ENCODE measurements around the gene CUBN.

GRCh38 chr10:16909271-16909767 lies 220.3 kb downstream of the CUBN start:
- TF ChIP-seq YY1 (IDR thresholded peaks at IDR 0.05; ENCODE audit: insufficient read depth, insufficient read length) = no peak
- TF ChIP-seq ZNF274 (IDR thresholded peaks at IDR 0.05; ENCODE audit: low read depth, low read length) = no peak
- TF ChIP-seq SUZ12 (IDR thresholded peaks at IDR 0.05; ENCODE audit: extremely low read depth, insufficient read depth, insufficient read length) = no peak

All from NT2/D1 (cell line).